SU-DHL-6 (cell line): Measurements from ENCODE around the gene ZNF142.

Experiments
- CTCF ChIP-seq: fragments of 200-600 bp; sonication (generic); IDR thresholded peaks from one replicate; pipeline ENCODE4 v1.5.1; 2017; ENCODE audit warnings: antibody characterized with exemption, mild to moderate bottlenecking, low read length, moderate library complexity; ENCODE audit not compliant: insufficient read depth, poor library complexity, severe bottlenecking
- EZH2phosphoT487 ChIP-seq: fragments of 200-600 bp; sonication (generic), shearing (Covaris generic); conservative IDR thresholded peaks from 2 replicates; pipeline ENCODE4 v1.6.1; 2018; ENCODE audit warnings: mild to moderate bottlenecking, antibody characterized with exemption, low read length, moderate library complexity, mixed read lengths

GRCh38 chr2:218648088-218648786 lies 11.2 kb downstream of the ZNF142 start:
- TF ChIP-seq CTCF, result peak; percentile 79
- no peak for TF ChIP-seq EZH2phosphoT487
